Epithelial cell of esophagus (primary cell): Measurements from ENCODE around the gene SIRT7.

Experiments used
- DNase-seq: peaks from one replicate; pipeline ENCODE4 v3.0.0; 2010; ENCODE audit warnings: low read depth
- H3K4me3 ChIP-seq: 2 replicates; pipeline ENCODE4 v1.5.1; 2011; ENCODE audit warnings: mild to moderate bottlenecking, low read length, control low read depth
- TF ChIP-seq, protein P1 (sequence below): IDR thresholded peaks from 2 replicates; pipeline ENCODE4 v1.5.1; 2011; ENCODE audit warnings: low read depth, mild to moderate bottlenecking, low read length, control low read depth, inconsistent platforms; ENCODE audit not compliant: insufficient read depth; ENCODE audit errors: missing control alignments

Gene SIRT7

GRCh38 chr17:81961521-81962498 is 43.8 kb upstream of the SIRT7 start:
- DNase-seq, result no peak
- H3K4me3 ChIP-seq, result no peak overlapping the region
- TF ChIP-seq, protein P1, sequence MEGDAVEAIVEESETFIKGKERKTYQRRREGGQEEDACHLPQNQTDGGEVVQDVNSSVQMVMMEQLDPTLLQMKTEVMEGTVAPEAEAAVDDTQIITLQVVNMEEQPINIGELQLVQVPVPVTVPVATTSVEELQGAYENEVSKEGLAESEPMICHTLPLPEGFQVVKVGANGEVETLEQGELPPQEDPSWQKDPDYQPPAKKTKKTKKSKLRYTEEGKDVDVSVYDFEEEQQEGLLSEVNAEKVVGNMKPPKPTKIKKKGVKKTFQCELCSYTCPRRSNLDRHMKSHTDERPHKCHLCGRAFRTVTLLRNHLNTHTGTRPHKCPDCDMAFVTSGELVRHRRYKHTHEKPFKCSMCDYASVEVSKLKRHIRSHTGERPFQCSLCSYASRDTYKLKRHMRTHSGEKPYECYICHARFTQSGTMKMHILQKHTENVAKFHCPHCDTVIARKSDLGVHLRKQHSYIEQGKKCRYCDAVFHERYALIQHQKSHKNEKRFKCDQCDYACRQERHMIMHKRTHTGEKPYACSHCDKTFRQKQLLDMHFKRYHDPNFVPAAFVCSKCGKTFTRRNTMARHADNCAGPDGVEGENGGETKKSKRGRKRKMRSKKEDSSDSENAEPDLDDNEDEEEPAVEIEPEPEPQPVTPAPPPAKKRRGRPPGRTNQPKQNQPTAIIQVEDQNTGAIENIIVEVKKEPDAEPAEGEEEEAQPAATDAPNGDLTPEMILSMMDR, result no peak

DNA sequence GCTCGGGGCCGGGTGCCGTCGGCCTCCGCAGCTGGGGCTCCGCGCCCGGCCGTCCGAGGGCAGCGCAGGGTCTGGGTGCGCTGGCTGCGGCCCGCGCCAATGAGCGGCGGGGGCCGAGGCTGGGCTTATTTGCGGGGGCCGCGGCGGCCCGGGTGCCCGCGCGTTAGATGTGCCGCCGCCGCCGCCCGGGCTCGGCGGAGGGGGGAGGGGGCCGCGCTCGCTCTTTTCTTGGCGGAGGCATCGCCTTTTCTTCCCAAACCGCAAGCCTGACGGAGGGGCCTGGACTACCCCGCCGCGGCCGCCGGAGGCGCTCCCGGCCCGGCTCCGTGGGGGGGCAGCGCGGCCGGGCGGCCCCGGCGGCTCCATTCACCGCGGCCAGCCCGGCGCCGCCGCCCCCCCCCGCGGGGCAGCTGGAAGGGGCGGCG is 43.1 kb upstream of the SIRT7 start, which contains the start of gene NOTUM:
NOTUM (minus strand) TSS at position 101 of the 425 bp plus-strand sequence. CDS start 278 bp downstream, outside the sequence.
- no peak within 1 kb of the TSS for H3K4me3 ChIP-seq
- TF ChIP-seq, protein P1, result no peak
- DNase-seq, result no peak

DNA sequence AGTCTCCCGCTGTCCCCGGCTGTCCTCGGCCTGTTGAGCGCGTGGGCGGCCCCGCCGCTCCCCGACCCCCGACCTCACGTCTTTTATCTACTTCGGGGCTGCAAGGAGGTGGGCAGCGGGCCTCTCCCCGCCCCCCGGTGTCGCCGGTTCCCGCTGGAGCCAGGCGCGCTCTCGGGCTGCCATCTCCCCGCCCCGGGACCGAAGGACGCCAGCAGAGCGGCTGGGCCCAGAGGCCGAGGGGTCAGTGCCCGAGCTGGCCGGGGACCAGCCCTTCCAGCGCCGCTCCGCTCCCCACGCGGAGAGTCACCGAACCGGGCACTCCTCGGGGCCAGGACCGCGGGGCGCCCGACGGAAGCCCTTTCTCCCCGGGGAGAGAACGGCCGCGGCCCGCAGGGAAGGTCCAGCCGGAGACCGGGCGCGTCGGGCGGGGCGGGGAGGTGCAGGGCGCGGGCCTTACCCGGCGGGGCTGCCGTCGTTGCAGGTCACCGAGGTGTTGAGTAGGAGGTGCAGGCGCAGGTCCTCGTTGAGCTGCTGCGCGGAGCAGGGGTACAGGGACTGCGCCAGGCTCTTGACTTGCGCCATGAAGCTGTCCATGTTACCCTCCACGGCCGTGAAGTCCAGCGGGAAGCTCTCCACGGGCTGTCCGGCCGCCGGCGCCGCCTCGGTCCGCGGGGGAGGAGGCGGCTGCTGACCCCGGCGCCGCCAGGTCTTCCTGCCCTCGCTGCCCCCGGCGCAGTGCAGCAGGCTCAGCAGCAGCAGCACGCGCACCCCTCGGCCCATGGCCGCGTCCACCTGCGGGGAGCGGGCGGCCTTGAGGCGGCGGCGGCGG is 42.4 kb upstream of the SIRT7 start:
- H3K4me3 ChIP-seq, result no peak overlapping the region
- TF ChIP-seq, protein P1, result no peak
- DNase-seq, result no peak

DNA sequence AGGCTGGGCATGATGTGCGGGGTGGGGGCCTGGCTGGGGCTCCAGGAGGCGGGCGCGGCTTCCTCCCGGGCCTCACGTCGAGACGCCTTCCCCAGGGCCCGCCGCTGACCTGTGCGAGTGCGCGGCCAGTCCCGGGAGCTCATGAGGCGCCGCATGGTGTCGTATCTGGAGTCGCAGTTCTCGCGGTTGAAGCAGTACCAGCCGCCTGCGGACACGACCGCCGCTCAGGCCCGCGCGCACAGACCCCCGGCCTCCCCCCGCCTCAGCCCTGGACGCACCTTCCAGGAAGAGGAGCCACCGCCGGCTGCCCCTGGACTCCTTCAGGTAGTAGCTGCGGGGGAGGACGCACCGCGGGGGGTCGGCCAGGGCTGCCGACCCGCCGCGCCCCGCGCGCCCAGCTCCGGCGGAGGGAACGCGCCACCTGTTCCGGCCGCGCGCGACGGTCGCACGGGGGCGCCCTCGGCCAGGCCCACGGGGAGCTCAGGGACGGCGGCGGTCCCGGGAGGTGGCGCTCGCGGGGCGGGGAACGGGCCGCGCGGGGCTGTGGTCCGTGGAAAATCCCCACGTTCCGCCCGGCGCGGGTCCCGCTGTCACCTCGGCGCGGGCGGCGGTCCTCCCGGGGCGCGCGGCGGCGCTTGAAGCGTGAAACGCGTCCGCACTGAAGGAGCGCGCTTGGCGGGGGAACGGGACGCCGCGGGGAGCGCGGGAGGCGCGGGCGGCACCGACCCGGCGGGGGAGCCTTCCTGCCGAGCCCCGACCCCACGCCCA is 41.6 kb upstream of the SIRT7 start:
- peak; percentile 57 for DNase-seq
- TF ChIP-seq, protein P1, result peak; percentile 32
- H3K4me3 ChIP-seq, result no peak overlapping the region

DNA sequence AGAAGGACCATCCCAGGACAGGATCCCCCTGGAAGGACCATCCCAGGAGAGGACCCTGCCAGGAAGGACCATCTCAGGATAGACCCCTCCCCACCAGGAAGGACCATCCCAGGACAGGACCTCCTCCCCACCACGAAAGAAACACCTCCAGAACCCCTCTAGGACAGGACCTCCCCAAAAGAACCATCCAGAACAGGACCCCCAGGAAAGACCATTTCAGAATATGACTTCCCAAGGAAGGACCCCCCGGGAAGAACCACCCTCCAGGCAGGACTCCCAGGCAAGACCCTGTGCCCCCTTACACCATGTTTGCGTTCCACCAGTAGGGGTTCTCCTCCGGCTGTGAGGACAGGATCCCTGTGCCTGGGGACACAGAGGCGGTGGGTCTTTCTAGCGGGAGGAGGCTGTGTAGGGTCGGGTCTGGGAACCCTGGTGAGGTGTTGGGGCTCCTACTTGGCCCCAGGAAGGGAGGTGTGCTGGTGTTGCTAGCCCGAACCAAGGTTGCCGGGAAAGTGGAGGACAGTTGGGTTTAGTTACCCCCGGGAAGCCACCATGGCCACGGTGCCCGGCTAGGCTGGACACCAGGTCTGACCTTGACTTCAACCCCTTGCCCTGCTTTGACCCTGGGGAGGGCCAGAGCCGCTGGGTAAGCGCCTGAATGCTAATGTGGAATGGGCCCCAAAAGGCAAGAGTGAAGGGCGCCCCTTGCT is 40.8 kb upstream of the SIRT7 start:
- no peak for DNase-seq
- TF ChIP-seq, protein P1, result no peak
- H3K4me3 ChIP-seq, result no peak overlapping the region
